ENCODE measurements around the gene GNGT1.

The GNGT1 gene

DNA sequence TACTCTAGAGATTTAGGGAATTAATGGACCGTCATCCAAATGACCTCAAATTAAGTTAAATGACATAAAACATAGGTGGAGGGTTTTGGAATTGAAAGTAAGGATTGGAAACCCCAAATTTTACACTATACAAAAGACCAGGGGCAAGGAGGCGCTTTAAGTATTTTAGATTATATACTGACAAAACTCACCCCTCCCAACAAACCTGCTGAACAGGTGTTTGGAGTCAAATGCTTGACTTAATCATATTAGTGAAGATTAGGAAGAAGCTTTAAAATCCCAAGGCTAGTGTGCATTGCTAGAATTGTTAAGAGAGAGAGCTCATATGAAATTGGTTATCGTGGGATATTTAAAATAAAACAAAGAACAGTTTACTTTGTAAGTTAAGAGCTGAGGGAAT is at the start of gene GNGT1:
GNGT1 (plus strand) TSS at position 301 of the 400 bp plus-strand sequence. CDS start 180 bp downstream, outside the sequence.
- DNase-seq, result no peak

DNA sequence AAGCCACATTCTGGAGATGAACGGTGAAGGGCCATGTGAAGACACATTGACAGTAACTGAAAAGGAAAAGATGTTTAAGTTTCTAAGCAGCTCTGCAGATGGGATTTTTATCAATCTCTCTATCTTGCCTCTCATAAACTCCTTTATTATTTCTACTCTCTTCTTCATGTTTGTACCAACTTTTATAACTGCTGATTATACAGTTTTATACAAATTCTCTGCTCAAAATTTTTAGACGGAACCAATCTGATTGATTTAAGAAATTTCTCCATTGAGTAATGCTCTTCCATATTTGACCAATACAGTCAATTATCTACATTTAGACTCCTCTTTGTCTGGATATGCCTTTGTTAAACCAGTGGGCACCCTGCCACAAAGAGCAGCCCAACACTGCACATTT is 47.5 kb upstream of the GNGT1 start:
- no peak for DNase-seq

DNA sequence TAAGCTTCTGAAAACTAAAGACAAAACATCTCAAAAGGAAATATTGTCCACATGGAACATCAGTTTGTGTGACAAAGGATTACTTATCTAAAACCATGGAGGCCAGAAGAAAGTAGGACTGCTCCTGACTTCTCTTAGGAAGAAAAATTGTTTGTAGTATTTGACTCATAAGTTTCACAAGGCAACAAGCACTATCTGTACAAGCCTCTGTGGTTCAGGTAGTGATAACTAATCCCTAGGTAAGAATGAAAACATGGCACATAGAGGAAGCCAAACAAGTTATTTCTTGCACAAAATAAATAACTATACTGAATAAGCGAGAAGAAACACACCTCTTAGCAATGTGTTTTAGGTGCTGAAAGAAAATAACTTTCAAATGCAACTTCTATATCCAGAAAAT is 46.1 kb upstream of the GNGT1 start:
- peak; percentile 11 for DNase-seq

- DNase-seq, result no peak
These were observed 44.9 kb upstream of the GNGT1 start for GRCh38 chr7:93861325-93861949.

GRCh38 chr7:93862651-93863050 is 43.7 kb upstream of the GNGT1 start:
- no peak for DNase-seq

- no peak for DNase-seq
These were observed 39.5 kb upstream of the GNGT1 start for GRCh38 chr7:93866886-93867285.

- DNase-seq, result no peak
These were observed 32.3 kb upstream of the GNGT1 start for GRCh38 chr7:93873998-93874574.

DNA sequence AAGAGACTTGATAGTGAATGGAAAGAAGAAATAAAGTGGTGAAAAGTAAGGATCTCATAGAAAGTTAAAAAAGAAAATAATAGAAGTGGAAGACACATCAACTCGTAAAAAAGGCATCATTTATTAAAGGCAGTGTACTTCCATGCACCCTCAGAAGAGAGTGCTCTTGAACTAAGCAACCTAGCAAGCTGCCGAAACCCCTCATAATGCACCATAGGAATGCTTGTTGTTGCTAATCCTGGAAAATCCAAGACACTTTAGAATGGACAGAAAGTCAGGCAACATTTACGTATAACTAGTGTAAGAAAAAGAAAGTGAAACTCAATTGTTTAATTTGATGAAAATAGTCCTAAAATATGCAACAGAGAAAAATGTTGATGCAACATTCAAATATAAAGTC is 28.6 kb upstream of the GNGT1 start:
- no peak for DNase-seq

DNA sequence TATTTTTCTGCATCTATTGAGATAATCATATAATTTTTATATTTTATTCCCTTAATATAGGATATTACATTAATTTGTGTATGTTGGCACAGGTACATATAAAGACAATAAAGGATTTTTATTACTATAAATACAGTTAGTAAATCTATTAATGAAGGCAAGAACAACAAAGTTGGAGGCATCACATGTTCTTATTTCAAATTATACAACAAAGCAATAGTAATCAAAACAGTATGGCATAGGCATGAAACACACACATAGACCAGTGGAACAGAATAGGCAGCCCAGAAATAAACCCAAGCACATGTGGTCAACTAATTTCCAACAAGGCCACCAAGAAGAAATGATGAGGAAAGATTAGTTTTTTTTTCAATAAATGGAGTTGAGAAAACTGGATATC is 27.0 kb upstream of the GNGT1 start:
- no peak for DNase-seq

DNA sequence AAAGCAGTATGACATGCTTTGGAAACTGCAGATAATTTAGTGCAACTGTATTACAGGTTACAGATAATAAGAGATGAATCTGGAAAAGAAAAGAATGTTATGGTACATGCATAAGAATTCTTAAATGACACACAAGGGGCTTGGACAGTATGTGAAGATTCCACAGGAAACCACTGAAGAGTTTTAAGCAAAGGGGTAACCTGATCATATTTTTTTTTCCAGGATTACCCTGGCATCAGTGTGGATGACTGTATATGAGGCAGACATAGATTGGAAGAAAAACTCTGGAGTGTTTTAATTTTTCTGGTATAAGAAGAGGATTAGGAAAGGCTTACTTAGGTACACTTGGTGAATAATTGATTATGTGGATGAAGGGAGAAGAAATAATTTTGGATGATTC is 23.9 kb upstream of the GNGT1 start:
- DNase-seq, result no peak

DNA sequence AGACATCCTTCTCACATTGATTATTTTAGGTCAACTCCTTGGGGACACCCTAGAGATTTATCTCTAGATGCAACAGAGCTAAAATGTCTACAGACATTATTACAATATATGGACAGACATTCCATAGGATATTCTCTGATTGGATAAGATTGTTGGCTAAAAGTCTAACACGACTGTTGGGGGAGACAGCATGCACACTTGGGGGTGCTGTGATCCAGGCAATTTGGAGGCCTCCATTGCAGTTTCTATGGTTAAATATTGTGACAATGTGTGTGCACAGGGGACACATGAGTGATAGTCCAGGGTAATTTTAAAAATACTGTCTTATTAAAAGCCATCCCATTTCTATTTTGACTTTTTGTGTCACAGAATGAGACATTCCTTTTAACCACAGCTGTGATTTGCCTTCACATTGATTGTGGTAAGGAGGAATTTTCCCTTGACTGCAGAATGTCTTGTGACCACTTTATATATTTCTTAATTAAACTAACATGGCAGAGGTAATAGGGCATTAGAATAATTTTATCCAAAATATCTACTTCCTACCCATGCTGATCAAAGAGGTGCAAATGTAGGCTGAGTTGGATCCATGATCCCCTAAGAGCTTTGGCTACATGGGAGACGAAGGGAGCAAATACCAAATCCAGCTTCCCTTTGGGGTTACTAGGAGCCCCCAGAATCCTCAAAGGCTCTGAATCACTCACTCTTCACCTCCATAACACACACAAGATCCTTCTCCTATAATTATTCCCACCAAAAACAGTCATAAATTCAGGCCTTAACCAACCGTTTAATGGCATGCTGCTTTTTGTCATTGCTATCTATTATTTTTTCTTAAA is 23.1 kb upstream of the GNGT1 start:
- DNase-seq, result no peak

- DNase-seq, result no peak
These were observed 22.4 kb upstream of the GNGT1 start for GRCh38 chr7:93883917-93884345.

- no peak for DNase-seq
These were observed 21.8 kb upstream of the GNGT1 start for GRCh38 chr7:93884541-93884940.

DNA sequence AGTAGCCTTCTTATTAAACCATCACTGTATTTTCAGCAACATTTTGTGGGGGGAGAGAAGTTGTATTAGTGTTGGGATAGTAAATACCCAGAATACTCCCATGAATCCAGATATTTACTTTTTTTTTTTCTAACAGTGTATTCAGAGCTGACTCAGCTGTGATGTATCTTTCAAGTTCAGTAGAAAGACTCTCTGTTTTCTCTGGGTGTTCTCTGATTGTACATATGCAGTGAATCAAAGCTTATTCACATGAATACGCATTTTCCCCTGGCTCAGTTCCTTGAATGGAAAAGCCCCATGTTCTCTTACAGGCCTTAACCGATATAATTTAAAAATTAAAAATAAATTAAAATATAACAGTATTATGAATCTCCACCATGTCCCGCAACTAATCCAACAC is 17.1 kb upstream of the GNGT1 start:
- DNase-seq, result peak; percentile 9

DNA sequence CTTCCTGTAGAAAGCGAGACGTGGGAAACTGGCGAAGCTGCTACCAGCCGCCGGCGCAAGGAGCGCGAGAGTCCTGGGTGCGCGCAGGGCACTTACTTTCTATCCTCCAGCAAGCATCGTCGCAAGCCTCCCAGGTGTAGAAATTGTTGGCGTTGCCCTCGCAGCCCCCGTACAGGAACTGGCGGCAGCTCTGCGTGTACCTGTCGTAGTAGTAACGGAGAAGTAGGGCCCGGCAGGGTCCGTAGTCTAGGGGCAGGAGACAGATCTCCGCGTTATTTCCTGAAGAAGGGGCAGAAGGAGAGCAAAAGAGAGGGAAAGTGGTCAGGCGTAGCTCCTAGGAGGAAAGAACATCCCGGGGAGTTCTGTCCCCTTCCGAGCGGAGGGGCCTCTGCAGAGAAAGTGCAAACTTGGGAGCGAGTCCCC is 16.3 kb upstream of the GNGT1 start:
- peak; percentile 33 for DNase-seq

- DNase-seq, result peak; percentile 73
These were observed 15.8 kb upstream of the GNGT1 start, which contains the start of gene TFPI2 for GRCh38 chr7:93890464-93891068. TFPI2 (minus strand) TSS chr7:93890753; CDS start chr7:93890678, 75 bp downstream.

DNA sequence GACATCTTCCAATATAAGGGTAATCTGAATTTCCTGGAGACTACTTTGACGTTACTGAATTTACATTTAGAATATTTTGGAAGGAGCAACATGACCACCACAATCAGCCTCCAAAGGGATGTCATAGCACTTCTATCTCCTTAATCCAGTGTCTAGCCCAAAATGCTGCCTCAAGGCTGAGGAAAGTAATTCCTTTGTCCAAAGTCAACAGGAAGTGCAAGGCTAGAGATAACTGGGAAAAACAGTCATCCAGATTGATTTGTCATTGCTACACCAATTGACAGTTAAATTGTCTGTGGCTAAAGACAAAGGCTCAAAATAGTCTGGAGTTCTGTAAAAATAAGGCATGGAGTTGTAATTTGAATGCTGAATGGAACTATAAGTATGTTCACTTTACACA is 11.9 kb upstream of the GNGT1 start:
- DNase-seq, result no peak

DNA sequence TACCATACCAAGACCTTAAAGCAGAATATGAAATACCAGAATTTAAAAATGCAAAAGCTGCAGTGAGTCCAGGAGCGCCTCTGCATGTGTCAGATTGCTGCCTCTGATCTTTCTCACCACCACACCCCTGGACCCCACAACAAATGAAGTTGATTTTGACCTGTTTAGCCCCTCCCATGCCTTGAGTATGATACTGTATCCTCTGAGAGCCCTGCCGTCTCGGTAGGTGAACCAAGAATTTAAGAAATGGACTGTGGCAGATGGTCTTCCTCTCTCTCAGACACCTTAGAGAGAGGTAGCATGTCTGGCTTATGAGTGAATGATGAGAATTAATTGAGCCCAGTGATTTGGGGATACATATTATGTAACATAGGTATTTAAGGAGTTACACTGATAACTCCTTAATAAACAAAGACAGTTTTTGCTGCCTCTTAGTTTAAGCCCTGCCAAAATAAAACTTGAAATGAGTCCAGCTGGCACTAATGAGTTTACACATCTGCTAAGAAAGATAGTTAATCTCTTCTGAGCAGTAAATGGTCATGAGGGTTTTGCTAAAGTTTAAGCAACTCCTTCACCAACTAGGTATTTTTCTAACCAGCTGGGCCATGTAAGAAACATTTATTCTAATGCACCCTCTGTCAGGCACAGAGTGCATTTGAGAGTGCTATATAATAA is 11.3 kb upstream of the GNGT1 start:
- DNase-seq, result no peak

- no peak for DNase-seq
These were observed 10.3 kb upstream of the GNGT1 start for GRCh38 chr7:93895859-93896600.

- DNase-seq, result no peak
These were observed 8.7 kb upstream of the GNGT1 start for GRCh38 chr7:93897680-93898079.

GRCh38 chr7:93902777-93903423 is 3.5 kb upstream of the GNGT1 start:
- no peak for DNase-seq

Measured in NCI-H226 (cell line).